Lower leg skin (tissue), 4 donors: ENCODE data around the gene DNER. TPM values are rescaled to one million over a fixed set of nuclear protein-coding genes. Genes with fewer than 3 reads are reported as not detected.

ENCODE experiments used
- DNase-seq, 2 donors: peaks; one replicate each; pipeline ENCODE4 v3.0.0-alpha.2; 2019; ENCODE audit warnings: low spot score in 2 of 2
- H3K4me3 ChIP-seq: fragments of 200-600 bp; sonication (generic); 2 replicates; pipeline ENCODE4 v1.5.1; 2017; ENCODE audit warnings: mild to moderate bottlenecking, low read depth; ENCODE audit not compliant: poor library complexity, severe bottlenecking
- CTCF ChIP-seq, 3 donors: fragments of 450-650 bp; IDR thresholded peaks; one replicate each; pipeline ENCODE4 v1.5.1; 2016; ENCODE audit warnings: antibody characterized with exemption in 3 of 3, mild to moderate bottlenecking in 3 of 3, moderate library complexity in 2 of 3
- POLR2A ChIP-seq, 2 donors: fragments of 450-650 bp; IDR thresholded peaks; one replicate each; pipeline ENCODE4 v1.6.1; 2016 to 2017; ENCODE audit warnings: antibody characterized with exemption in 2 of 2, mild to moderate bottlenecking in 1 of 2, moderate library complexity in 1 of 2
- WGBS, 2 donors: methylation state at CpG; one replicate each; pipeline ENCODE4 v1.1.5; 2018; 5-methylcytosine and 5-hydroxymethylcytosine counted together
- intact Hi-C: fragments of 100-400 bp; cut with DNase I; formaldehyde crosslinking; loops from one replicate; pipeline ENCODE4 v1.15.0; 2023; ENCODE audit warnings: low total_unique reads
- total RNA-seq, 4 donors: library from RNA; depleted of rRNA; stranded (reverse); fragments of >200 nt; gene quantifications; one replicate each; pipeline ENCODE4 v1.1.0, GENCODE V29; 2016

Gene DNER
- total RNA-seq, 4 donors from 2014 or later, result 2.8 to 20.1 (median 12.8) TPM

- no peak overlapping the region for H3K4me3 ChIP-seq
- intact Hi-C loops, result loop anchor here (5.0 kb wide), 1 partner anchor 1014 kb away; no protein-coding TSS in a partner anchor
- no peak for DNase-seq
- 94% methylated on average over 2 of the region's 2 CpGs for WGBS, 2 donors
- no peak for TF ChIP-seq POLR2A (IDR thresholded peaks at IDR 0.05)
- TF ChIP-seq CTCF (IDR thresholded peaks at IDR 0.05), result no peak
Observed at GRCh38 chr2:229501051-229501794, 213.1 kb downstream of the DNER start.

DNA sequence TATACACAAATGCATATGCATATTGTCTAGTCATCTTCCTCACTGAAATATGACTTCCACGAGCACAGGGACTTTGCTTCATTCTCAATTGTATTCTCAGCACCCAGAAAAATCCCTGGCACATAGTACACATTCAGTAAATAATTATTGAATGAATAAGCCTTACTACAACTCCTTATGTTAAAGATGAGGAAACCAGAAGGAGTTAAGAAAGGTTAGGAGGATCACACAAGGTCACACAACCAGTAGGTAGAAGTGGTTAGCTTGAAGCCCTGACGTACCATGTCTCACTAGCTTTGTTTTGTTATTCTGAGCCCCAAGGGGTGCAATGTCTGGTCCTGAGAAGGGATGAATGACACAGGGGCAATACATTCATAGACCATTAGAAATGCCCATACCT is 222.3 kb downstream of the DNER start:
- 81 to 88% methylated on average over 2 of the region's 2 CpGs for WGBS, 2 donors
- no peak for TF ChIP-seq POLR2A (IDR thresholded peaks at IDR 0.05)
- no peak for TF ChIP-seq CTCF (IDR thresholded peaks at IDR 0.05)
- intact Hi-C loops, result no loop called here
- no peak overlapping the region for H3K4me3 ChIP-seq
- no peak for DNase-seq

DNA sequence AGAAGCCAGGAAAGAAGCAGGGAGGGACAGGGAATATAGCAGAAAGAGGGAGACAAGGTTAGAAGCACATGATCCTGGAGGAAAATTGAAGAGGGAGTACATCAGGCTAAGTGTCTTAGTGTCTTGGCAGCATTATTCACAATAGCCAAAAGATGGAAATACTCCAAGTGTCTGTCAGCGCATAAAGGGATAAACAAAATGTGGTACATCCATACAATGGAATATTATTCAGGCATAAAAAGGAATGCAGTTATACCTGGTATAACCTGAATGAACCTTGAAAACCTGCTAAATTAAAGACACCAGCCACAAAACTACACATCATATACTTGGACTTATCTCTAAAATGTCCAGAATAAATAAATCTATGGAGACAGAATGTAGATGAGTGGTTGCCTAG is 224.2 kb downstream of the DNER start:
- TF ChIP-seq POLR2A (IDR thresholded peaks at IDR 0.05) (no peak), CTCF (IDR thresholded peaks at IDR 0.05) (no peak)
- H3K4me3 ChIP-seq, result no peak overlapping the region
- 100% methylated on average over 1 of the region's 1 CpG for WGBS, 2 donors
- DNase-seq, result no peak
- intact Hi-C loops, result no loop called here

- intact Hi-C loops, result no loop called here
- H3K4me3 ChIP-seq, result no peak overlapping the region
- DNase-seq, result no peak
- WGBS, 2 donors, result 95 to 96% methylated on average over 10 of the region's 10 CpGs
- TF ChIP-seq CTCF (IDR thresholded peaks at IDR 0.05), result no peak
- TF ChIP-seq POLR2A (IDR thresholded peaks at IDR 0.05), result no peak
Observed at GRCh38 chr2:229489016-229489415, 225.3 kb downstream of the DNER start.

DNA sequence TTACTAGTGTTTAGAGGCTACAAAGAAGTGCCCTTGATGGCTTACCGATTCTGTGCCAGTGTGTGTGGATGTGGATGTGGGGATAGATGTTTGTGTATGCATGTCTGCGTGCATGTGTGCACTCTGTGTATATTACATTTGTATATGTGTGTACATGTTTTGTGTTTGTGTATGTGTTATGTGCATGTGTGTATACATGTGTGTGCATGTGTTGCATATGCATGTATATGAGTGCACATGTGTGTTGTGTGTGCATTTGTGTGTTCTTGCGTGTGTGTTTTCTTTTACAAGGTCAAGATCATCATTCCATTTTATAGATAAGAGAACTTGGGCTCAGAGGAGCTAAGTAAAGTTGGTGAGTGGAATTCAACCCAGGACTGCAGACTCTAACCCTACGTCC is 226.1 kb downstream of the DNER start:
- no peak overlapping the region for H3K4me3 ChIP-seq
- no peak for TF ChIP-seq POLR2A (IDR thresholded peaks at IDR 0.05)
- TF ChIP-seq CTCF (IDR thresholded peaks at IDR 0.05), result no peak
- DNase-seq, result no peak
- 90 to 92% methylated on average over 4 of the region's 4 CpGs for WGBS, 2 donors
- intact Hi-C loops, result no loop called here

DNA sequence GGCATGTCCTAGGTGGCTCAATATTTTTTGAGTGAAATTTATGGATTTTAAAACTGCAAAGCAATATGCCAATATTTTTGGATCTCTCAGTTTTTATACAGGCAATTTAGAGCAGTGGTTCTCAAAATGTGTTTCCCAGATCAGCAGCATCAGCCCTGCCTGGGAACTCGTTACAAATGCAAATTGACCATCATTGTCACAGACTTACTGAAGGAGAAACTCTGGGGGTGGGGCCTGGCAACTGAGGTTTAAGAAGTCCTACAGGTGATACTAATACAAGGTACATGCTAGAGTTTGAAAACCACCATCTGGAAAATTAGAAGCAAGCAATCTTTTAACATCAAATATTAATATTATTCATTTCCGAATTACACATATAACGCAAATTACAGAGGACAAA is 227.7 kb downstream of the DNER start:
- intact Hi-C loops, result no loop called here
- DNase-seq, result no peak
- no peak overlapping the region for H3K4me3 ChIP-seq
- no peak for TF ChIP-seq POLR2A (IDR thresholded peaks at IDR 0.05)
- WGBS, 2 donors, result 88 to 93% methylated on average over 3 of the region's 3 CpGs
